HG03571 (cell line): ENCODE data around the gene SYN1.

ENCODE experiments used
- ATAC-seq: cut with Tn5 transposase; IDR thresholded peaks from one replicate; pipeline ENCODE4 v1.9.1; 2021; ENCODE audit not compliant: unreplicated experiment

SYN1 gene

DNA sequence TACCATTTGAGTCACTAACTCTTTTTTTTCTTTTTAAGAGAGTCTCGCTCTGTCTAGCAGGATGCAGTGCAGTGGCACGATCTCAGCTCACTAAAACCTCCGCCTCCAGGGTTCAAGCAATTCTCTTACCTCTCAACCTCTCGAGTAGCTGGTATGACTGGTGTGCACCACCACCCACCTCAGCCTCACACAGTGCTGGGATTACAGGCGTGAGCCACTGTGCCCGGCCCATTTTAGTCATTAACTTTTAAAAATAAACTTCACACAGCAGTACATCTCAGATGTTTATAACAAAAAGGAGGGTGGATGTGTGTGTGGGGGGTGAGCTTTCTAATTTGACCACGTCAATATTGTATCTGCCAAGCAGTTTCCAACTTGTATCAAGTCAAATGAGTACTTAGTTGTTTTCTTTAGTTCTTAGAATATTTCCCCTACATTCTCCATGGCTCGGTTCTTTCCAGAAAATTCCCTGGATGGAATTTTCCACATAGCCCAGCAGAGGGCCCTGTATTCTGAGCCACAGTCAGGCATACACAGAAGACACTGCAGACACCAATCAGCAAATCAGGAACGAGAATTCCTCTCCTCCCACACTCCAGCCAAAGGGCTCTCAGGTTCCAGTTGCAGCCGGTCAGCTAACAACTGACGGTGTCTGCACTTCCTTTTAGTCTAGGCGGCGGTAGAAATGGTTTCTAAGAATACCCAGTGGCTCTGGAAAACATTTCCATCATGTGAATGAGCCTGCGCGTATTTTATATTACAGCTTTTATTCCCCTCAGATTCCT, 78.7 kb downstream of the SYN1 start:
- no peak for ATAC-seq

- ATAC-seq = no peak
Observed at GRCh38 chrX:47539860-47540259, 79.8 kb downstream of the SYN1 start.

- ATAC-seq = no peak
Observed at GRCh38 chrX:47530049-47530448, 89.6 kb downstream of the SYN1 start.

- no peak for ATAC-seq
Observed at GRCh38 chrX:47529548-47529947, 90.1 kb downstream of the SYN1 start.

DNA sequence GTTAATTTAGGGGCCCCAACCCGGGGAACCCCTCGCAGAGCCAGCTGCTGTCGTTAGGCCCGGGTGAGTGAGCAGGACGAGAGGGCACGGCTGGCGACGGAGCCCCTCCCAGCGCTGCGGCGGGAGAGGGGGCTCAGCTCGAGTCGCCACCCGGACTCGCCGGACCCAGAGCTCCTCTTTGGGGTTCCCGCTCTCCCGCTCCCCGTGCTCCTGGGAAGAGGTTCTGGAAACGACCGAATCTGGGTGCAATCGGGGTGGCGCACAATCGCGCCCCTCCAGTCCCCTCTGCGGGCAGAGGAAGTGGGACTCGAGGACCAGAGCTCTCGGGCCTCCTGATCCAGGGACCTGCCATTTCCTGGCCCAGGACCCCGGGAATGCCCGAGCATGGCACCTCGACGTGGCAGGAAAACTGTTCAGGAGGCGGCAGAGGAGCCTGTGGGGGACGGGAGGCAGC, 95.9 kb downstream of the SYN1 start:
- no peak for ATAC-seq

DNA sequence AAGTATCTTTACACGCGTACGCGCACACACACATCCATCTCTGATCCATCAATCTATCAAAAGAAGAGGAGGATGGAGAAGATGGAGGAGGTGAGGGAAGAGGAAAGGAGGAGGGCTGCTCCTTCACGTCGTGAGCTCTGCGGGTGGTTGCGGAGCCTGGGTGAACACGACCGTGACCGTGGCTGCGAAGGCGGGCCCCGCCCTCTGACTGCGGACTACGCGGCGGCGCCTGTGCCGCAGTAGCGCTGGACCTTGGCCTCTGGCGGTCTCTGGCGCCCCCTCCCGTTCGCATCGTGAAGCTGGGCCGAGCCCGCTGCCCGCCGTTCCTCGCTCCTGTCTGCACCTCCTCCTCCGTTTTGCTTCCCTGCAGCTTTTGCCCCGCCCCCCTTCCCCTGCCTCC, 96.4 kb downstream of the SYN1 start:
- ATAC-seq = peak; percentile 81
